NCI-H128 (cell line): ENCODE results near the gene ANKRD18B.
"Not testable (repeated sequence)": the region's sequence is repeated elsewhere in the genome, so short reads cannot be mapped to it uniquely, and the experiment has no call there.

Experiments
- DNase-seq: peaks from one replicate; lab custom pipeline; 2025; ENCODE audit not compliant: unreplicated experiment; lab: John Stamatoyannopoulos, UW

Gene ANKRD18B

GRCh38 chr9:33523397-33524305 is at the start of gene ANKRD18B:
Gene ANKRD18B, plus strand, starts transcription at chr9:33524251. Its CDS starts 239 bp downstream, at chr9:33524490.
- not testable (repeated sequence) for DNase-seq

- no peak for DNase-seq
Observed at GRCh38 chr9:33475357-33475756, 48.7 kb upstream of the ANKRD18B start.

GRCh38 chr9:33476503-33476902 is 47.5 kb upstream of the ANKRD18B start:
- DNase-seq, result no peak

- no peak for DNase-seq
Observed at GRCh38 chr9:33480106-33480505, 43.9 kb upstream of the ANKRD18B start.

GRCh38 chr9:33480976-33481375 is 43.1 kb upstream of the ANKRD18B start:
- no peak for DNase-seq

GRCh38 chr9:33485312-33485711 is 38.7 kb upstream of the ANKRD18B start:
- DNase-seq, result not testable (repeated sequence)

GRCh38 chr9:33489066-33489465 is 35.0 kb upstream of the ANKRD18B start:
- no peak for DNase-seq

GRCh38 chr9:33493819-33494218 is 30.2 kb upstream of the ANKRD18B start:
- DNase-seq, result not testable (repeated sequence)

GRCh38 chr9:33498387-33498786 is 25.7 kb upstream of the ANKRD18B start:
- no peak for DNase-seq

GRCh38 chr9:33506626-33507370 is 17.3 kb upstream of the ANKRD18B start:
- no peak for DNase-seq

GRCh38 chr9:33510262-33511183 is 13.5 kb upstream of the ANKRD18B start:
- DNase-seq, result no peak

GRCh38 chr9:33511184-33511517 is 12.9 kb upstream of the ANKRD18B start:
- DNase-seq, result not testable (repeated sequence)

- not testable (repeated sequence) for DNase-seq
Observed at GRCh38 chr9:33512535-33512934, 11.5 kb upstream of the ANKRD18B start.

- not testable (repeated sequence) for DNase-seq
Observed at GRCh38 chr9:33515342-33515995, 8.6 kb upstream of the ANKRD18B start.

GRCh38 chr9:33516397-33516796 is 7.7 kb upstream of the ANKRD18B start:
- not testable (repeated sequence) for DNase-seq

GRCh38 chr9:33517373-33517772 is 6.7 kb upstream of the ANKRD18B start:
- DNase-seq, result no peak

- DNase-seq, result not testable (repeated sequence)
Observed at GRCh38 chr9:33517934-33518577, 6.0 kb upstream of the ANKRD18B start.

- not testable (repeated sequence) for DNase-seq
Observed at GRCh38 chr9:33521861-33522260, 2.2 kb upstream of the ANKRD18B start.

GRCh38 chr9:33524306-33524947 is 376 bp downstream of the ANKRD18B start:
- no peak for DNase-seq
